Renal cortex interstitium (tissue), 11 donors: ENCODE data around the gene FOXP1. TPM values are rescaled to one million over a fixed set of nuclear protein-coding genes. Genes with fewer than 3 reads are reported as not detected.
"Not testable (repeated sequence)": the region's sequence is repeated elsewhere in the genome, so short reads cannot be mapped to it uniquely, and the experiment has no call there.

Experiments
- DNase-seq, 11 donors: peaks; one replicate each; pipeline ENCODE4 v3.0.0-alpha.2; 2013; ENCODE audit warnings: low read depth in 9 of 11, low spot score in 4 of 11; ENCODE audit errors: extremely low read depth in 1 of 11
- polyA plus RNA-seq, 3 donors: library from polyadenylated mRNA; unstranded; fragments of 120-200 nt; gene quantifications; one replicate each; pipeline ENCODE4 v1.2.1, GENCODE V29; 2013; ENCODE audit not compliant: insufficient read length in 3 of 3

The FOXP1 gene
- polyA plus RNA-seq, 3 donors = 36.8 to 51.7 (median 40.1) TPM

GRCh38 chr3:71345429-71346040 is 238.0 kb downstream of the FOXP1 start:
- DNase-seq = no peak

DNA sequence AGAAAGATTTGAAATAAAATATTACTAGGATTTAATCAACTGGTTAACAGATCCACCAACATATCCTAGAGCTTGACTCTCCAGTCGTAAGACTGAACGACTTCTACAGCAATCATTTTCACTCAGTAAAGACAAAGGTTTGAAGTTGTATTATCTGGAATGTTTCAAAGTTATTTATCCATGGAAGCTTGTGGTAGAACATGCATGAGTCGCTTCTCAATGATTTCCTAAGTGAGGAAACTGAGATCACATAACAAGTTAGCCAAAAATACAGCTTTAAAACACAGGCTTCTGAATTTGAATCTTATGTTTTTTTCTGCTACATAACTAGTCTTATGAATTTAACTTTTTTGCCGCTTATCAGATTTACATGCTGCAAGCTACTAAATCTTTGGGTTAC is 241.8 kb downstream of the FOXP1 start:
- DNase-seq = no peak

GRCh38 chr3:71339049-71339448 is 244.5 kb downstream of the FOXP1 start:
- no peak for DNase-seq

GRCh38 chr3:71332813-71333212 is 250.7 kb downstream of the FOXP1 start:
- DNase-seq = no peak

- no peak for DNase-seq
Measured at GRCh38 chr3:71330909-71331308, 252.6 kb downstream of the FOXP1 start.

DNA sequence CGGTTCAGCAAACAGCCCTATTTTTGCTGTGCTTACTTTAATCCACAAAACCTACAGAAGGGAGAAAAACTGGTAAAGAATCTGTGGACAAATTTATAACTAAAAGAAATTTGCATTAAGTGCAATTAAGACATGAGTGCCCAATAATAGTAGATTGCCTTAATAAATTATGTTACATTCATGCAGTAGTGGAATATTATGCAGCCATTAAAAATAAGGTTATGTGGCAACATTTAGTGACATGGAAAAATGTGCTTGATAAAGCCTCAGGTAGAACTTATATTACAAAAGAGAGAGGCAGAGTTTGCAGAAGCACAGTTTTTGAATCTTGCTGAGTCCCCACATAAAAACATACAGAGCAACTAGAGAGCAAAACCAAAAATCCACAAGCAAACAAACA is 253.0 kb downstream of the FOXP1 start:
- no peak for DNase-seq

- no peak for DNase-seq
Measured at GRCh38 chr3:71329817-71330216, 253.7 kb downstream of the FOXP1 start.

- DNase-seq = no peak
Measured at GRCh38 chr3:71328926-71329325, 254.6 kb downstream of the FOXP1 start.

- DNase-seq = no peak
Measured at GRCh38 chr3:71327936-71328335, 255.6 kb downstream of the FOXP1 start.

DNA sequence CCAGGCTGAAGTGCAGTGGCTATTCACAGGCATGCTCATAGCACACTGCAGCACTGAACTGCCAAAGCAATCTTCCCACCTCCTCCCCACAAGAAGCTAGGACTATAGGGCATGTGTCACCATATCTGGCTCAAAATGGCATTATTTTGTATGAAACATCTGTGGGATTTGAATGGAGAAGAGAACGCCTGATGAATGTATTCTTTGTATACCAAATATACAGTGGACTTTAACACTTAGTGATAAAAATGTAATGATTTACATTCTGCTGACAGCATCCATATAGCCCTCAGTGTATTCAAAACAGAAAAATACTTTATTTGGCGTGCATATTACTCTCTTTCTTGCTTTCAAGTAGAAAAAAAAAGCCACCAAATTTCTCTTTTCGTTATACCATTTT is 257.8 kb downstream of the FOXP1 start:
- no peak for DNase-seq

DNA sequence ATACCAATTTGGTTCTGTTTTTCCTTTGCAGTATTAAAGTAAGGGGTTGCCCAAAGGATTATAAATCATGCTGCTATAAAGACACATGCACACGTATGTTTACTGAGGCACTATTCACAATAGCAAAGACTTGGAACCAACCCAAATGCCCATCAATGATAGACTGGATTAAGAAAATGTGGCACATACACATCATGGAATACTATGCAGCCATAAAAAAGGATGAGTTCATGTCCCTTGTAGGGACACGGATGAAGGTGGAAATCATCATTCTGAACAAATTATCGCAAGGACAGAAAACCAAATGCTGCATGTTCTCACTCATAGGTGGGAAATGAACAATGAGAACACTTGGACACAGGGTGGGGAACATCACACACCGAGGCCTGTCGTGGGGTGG is 259.3 kb downstream of the FOXP1 start:
- not testable (repeated sequence) for DNase-seq

- DNase-seq = no peak
Measured at GRCh38 chr3:71323558-71323957, 260.0 kb downstream of the FOXP1 start.

DNA sequence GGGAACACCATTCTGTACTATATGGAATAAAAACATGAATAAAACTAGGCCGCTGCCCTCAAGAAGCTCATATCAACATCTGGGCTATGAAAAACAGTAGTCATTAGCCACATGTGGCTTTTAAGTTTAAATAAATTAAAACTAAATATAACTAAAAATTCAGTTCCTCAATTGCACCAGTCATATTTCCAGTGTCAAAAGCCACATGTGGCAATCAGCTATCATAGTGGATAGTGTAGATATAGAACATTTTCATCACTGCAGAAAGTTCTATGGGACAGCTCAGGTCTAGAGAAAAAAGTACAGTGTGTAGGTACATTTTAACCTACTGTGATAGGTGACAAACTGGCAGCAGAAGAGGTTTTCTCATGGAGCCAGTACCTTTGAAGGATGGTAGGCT is 261.4 kb downstream of the FOXP1 start:
- DNase-seq = no peak

DNA sequence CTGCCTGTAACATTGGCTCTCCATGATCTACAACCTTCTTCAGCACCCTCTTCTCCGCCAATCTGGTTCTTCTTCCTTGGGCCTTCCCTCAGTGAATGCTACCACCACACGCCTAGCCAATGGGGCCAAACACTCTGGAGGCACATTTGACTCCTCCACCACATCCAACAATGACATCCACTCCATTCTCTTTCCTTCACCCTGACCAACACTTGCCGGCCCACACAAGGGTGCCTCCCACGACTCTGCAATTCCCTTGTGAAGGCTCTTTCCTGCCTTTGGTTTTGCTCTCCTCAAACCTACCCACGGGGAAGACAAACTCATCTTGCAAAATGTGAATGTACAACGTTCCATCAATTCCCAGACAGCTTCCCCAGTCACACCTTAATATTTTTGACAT is 263.8 kb downstream of the FOXP1 start:
- no peak for DNase-seq

DNA sequence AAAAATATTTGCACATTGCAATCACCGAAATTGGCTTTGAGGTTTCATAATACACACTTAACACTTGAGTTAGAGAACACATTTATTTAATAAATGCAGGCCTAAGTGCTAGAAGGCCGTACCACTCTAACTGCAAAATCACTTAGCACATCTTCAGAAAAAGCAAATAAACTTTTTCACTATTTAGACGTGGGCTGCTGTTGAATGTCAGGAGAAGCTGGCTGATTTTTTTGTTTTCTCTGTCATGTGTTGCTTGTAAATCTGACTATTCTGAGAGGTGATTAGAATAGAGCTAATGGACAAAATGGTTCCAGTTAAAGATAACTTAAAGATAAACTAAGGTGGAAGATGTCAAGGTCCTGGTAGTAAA is 265.1 kb downstream of the FOXP1 start:
- DNase-seq = no peak

DNA sequence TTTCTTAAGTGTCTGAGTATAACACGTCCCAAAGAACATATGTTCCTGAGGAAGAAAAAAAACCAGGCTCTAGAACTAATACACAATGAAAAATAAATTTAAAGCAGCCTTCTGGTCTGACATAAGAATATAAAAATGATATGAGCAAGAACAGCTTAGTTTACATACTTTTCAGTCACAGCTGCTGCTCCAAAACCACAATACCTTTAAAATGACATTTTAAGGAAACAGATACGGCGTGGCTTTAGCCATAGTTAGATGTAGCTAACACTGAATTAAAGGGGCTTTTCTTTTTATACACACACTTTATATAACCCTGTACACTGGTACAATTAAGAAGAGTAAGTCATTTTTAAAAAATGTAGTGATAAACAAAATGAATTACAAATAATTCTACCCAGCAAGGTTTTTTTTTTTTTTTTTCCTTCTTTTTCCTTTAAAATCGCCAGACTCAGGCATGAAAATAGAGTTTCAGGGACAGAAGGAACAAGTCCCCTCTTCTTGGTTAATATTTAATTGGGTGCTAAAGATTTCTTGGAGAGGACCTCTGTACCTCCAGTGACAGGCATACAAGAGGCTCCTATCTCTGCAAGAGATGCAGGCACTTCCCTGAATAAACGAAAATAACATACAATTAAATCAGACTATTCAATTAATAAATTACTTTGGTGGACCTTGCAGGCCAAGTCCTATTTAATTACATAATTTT is 265.6 kb downstream of the FOXP1 start:
- DNase-seq = no peak

DNA sequence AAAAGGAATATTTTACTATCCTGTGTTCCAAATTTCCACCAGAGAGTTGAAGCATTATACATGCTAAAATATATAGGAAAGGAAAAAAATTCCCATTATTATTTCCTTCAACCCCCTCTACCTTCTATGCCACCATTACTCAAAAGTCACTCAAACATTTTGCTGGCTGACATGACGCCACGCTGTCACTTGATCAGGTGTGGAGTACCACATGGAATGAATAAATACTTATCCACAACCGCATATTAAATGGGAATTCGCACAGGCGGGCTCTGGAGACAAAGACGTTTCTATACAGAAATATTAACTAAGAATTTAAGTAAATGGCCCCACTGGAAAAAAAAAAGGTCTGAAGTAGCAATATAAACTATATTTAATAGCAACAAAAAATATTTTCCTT is 266.4 kb downstream of the FOXP1 start:
- DNase-seq = no peak

DNA sequence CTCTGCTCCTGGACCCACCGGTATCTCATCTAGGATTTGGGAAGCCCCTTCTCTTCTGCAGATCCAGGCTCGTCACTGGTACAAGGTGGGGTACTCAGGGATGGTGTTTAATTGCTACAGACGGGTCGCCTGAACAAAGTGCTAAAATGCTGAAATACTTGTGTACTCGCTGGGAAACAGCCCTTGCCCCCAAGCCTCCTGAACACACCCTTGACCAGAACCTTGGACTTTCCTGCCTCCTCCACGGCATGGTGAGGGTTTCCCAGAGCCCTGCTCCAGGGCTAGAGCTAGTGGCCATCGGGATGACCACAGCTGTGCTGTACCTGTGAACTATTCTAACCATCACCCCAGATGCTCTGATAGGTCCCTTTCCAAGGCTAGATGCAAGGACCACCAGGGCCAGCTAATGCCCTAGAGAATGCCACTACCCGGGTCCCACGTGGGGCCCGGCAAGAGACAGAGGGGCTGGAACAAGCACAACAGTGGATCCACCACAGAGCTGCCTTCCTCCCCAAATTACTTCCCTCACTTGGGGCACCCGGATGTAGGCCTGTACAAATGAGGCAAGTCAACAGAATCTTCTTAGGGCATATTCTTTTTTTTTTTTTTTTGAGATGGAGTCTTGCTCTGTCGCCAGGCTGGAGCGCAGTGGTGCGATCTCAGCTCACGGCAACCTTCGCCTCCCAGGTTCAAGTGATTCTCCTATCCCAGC is 267.3 kb downstream of the FOXP1 start:
- no peak for DNase-seq

DNA sequence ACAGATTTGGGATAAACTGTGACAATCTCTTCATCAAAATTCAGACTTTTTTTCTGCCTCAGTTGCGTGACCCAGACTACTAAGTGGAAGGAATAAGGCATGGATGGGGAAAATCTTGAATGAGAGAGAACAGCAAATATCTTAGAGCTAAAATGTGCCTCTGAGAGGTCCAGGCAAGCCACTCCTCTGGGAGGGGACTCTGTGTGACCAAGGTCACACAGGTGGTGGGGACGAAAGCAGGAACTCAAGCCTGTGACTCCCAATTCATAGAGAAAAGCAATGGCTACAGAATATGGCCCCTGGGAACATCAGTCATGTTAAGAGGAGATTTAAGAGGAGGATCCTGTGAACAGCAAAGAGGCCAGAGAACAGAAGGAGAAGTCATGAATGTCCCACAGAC is 268.1 kb downstream of the FOXP1 start:
- DNase-seq = no peak

DNA sequence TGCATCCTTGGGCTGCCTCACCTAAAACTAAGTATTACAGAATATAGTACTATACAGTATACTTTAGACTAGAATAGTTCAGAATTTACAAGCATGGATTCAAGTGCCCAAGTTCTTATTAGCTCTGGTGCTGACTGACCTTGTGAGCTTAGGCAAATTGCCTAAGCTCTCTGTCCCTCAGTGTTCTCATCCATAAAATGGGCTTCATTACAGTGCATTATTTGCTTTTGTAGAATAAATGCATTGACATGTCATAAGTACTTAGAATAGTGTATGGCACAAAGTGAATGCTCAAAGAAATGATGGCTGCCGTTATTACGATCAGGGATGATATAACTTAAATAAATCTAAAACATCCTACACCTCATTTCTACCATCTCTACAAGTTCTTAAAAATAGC is 269.7 kb downstream of the FOXP1 start:
- DNase-seq = no peak

GRCh38 chr3:71312461-71312860 is 271.1 kb downstream of the FOXP1 start:
- DNase-seq = no peak
